ENCODE data around the gene SLC35F4.

GRCh38 chr14:57712698-57713097 is 153.2 kb downstream of the SLC35F4 start:
- TF ChIP-seq EZH2 (IDR thresholded peaks at IDR 0.05; ENCODE audit: borderline replicate concordance, insufficient read depth, low read length, poor library complexity, severe bottlenecking) (no peak), CTCF (IDR thresholded peaks at IDR 0.05; ENCODE audit: poor library complexity, severe bottlenecking) (no peak), POLR2AphosphoS5 (IDR thresholded peaks at IDR 0.05) (no peak), EP300 (conservative IDR thresholded peaks at IDR 0.05; ENCODE audit: poor library complexity, severe bottlenecking) (no peak), SMC3 (conservative IDR thresholded peaks at IDR 0.05; ENCODE audit: poor library complexity) (no peak), MXI1 (conservative IDR thresholded peaks at IDR 0.05; ENCODE audit: poor library complexity, severe bottlenecking) (no peak), RAD21 (conservative IDR thresholded peaks at IDR 0.05) (no peak), TAF1 (IDR thresholded peaks at IDR 0.05; ENCODE audit: low read depth) (no peak), REST (IDR thresholded peaks at IDR 0.05; ENCODE audit: borderline replicate concordance) (no peak)

All from neural cell (in vitro differentiated cells).